MM.1S (cell line): ENCODE measurements around the gene FAM81A.
"Not testable (repeated sequence)": the region's sequence is repeated elsewhere in the genome, so short reads cannot be mapped to it uniquely, and the experiment has no call there.

Source experiments
- DNase-seq: peaks from one replicate; pipeline ENCODE4 v3.0.0-alpha.2; 2015
- H2AFZ ChIP-seq: fragments of 300-600 bp; sonication (generic); 2 replicates; pipeline ENCODE4 v1.6.0; 2016; ENCODE audit warnings: antibody characterized with exemption, low read length
- H3F3A ChIP-seq: fragments of 300-600 bp; sonication (generic); 2 replicates; pipeline ENCODE4 v1.6.1; 2016; ENCODE audit warnings: mild to moderate bottlenecking, antibody characterized with exemption, low read length, moderate library complexity, mixed read lengths; ENCODE audit not compliant: insufficient read depth
- H3K27ac ChIP-seq: fragments of 300-600 bp; sonication (generic); 2 replicates; pipeline ENCODE4 v1.5.1; 2016; ENCODE audit warnings: mild to moderate bottlenecking, low read length
- H3K27me3 ChIP-seq: fragments of 300-600 bp; sonication (generic); replicated peaks from 2 replicates; pipeline ENCODE4 v1.6.0; 2016; ENCODE audit warnings: low read length; ENCODE audit not compliant: insufficient read depth
- H3K36me3 ChIP-seq: fragments of 300-600 bp; sonication (generic); replicated peaks from 2 replicates; pipeline ENCODE4 v1.6.1; 2016; ENCODE audit warnings: mild to moderate bottlenecking, low read length, mixed read lengths; ENCODE audit not compliant: insufficient read depth
- H3K4me1 ChIP-seq: fragments of 300-600 bp; sonication (generic); 2 replicates; pipeline ENCODE4 v1.6.1; 2016; ENCODE audit warnings: low read length, mixed read lengths
- H3K4me2 ChIP-seq: fragments of 300-600 bp; sonication (generic); 2 replicates; pipeline ENCODE4 v1.6.0; 2016; ENCODE audit warnings: low read depth, low read length
- H3K4me3 ChIP-seq: fragments of 300-600 bp; sonication (generic); 2 replicates; pipeline ENCODE4 v1.5.1; 2016; ENCODE audit warnings: low read length, mixed read lengths
- H3K79me2 ChIP-seq: fragments of 300-600 bp; sonication (generic); 2 replicates; pipeline ENCODE4 v1.6.1; 2016; ENCODE audit warnings: mixed run types, low read length, mixed read lengths
- H3K9ac ChIP-seq: fragments of 300-600 bp; sonication (generic); 2 replicates; pipeline ENCODE4 v1.6.1; 2016; ENCODE audit warnings: low read length, mixed read lengths
- H3K9me2 ChIP-seq: fragments of 300-600 bp; sonication (generic); replicated peaks from 2 replicates; pipeline ENCODE4 v1.6.1; 2016; ENCODE audit warnings: mild to moderate bottlenecking, low read length, mixed read lengths; ENCODE audit not compliant: insufficient read depth
- H3K9me3 ChIP-seq: fragments of 300-600 bp; sonication (generic); replicated peaks from 2 replicates; pipeline ENCODE4 v1.6.1; 2016; ENCODE audit warnings: mild to moderate bottlenecking, low read length, mixed read lengths; ENCODE audit not compliant: insufficient read depth
- H4K20me1 ChIP-seq: fragments of 300-600 bp; sonication (generic); 2 replicates; pipeline ENCODE4 v1.6.1; 2016; ENCODE audit warnings: mild to moderate bottlenecking, low read length, moderate library complexity, mixed read lengths; ENCODE audit not compliant: insufficient read depth
- EZH2 ChIP-seq: fragments of 300-600 bp; sonication (generic); optimal IDR thresholded peaks from 2 replicates; pipeline ENCODE3; 2017; ENCODE audit warnings: low read depth, mild to moderate bottlenecking, antibody characterized with exemption, low read length, mixed read lengths
- EZH2phosphoT487 ChIP-seq: fragments of 300-600 bp; sonication (generic); IDR thresholded peaks from 2 replicates; pipeline ENCODE4 v1.6.1; 2018; ENCODE audit warnings: antibody characterized with exemption, low read length
- TF ChIP-seq, protein P1 (sequence below): fragments of 300-600 bp; sonication (generic); IDR thresholded peaks from 2 replicates; pipeline ENCODE4 v1.5.1; 2016; ENCODE audit warnings: antibody characterized with exemption, low read length, mixed read lengths

FAM81A gene

GRCh38 chr15:59457103-59457502 lies 19.1 kb downstream of the FAM81A start:
- H3K36me3 ChIP-seq: no peaks in the 10 kb centered on the region
- H3K79me2 ChIP-seq: no peaks in the 10 kb centered on the region
- no peaks in the 10 kb centered on the region for H3K27me3 ChIP-seq
- no peaks in the 10 kb centered on the region for H3K9me3 ChIP-seq
- no peak overlapping the region for H2AFZ ChIP-seq
- no peaks in the 10 kb centered on the region for H3F3A ChIP-seq
- H3K4me1 ChIP-seq: no peaks in the 10 kb centered on the region
- H4K20me1 ChIP-seq: no peaks in the 10 kb centered on the region
- H3K27ac ChIP-seq: no peak overlapping the region
- no peak overlapping the region for H3K4me2 ChIP-seq
- no peak overlapping the region for H3K9ac ChIP-seq
- no peaks in the 10 kb centered on the region for H3K9me2 ChIP-seq
- TF ChIP-seq EZH2phosphoT487 (no peak), EZH2 (no peak)
- TF ChIP-seq, protein P1, sequence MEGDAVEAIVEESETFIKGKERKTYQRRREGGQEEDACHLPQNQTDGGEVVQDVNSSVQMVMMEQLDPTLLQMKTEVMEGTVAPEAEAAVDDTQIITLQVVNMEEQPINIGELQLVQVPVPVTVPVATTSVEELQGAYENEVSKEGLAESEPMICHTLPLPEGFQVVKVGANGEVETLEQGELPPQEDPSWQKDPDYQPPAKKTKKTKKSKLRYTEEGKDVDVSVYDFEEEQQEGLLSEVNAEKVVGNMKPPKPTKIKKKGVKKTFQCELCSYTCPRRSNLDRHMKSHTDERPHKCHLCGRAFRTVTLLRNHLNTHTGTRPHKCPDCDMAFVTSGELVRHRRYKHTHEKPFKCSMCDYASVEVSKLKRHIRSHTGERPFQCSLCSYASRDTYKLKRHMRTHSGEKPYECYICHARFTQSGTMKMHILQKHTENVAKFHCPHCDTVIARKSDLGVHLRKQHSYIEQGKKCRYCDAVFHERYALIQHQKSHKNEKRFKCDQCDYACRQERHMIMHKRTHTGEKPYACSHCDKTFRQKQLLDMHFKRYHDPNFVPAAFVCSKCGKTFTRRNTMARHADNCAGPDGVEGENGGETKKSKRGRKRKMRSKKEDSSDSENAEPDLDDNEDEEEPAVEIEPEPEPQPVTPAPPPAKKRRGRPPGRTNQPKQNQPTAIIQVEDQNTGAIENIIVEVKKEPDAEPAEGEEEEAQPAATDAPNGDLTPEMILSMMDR: no peak
- DNase-seq: no peak
- H3K4me3 ChIP-seq: no peak overlapping the region

- H3K9ac ChIP-seq: no peak overlapping the region
- H3K9me3 ChIP-seq: no peaks in the 10 kb centered on the region
- H3K4me1 ChIP-seq: no peaks in the 10 kb centered on the region
- no peaks in the 10 kb centered on the region for H3K9me2 ChIP-seq
- DNase-seq: no peak
- TF ChIP-seq EZH2phosphoT487 (no peak), EZH2 (no peak)
- TF ChIP-seq, protein P1: no peak
- H3K4me2 ChIP-seq: no peak overlapping the region
- H2AFZ ChIP-seq: no peak overlapping the region
- no peaks in the 10 kb centered on the region for H3K27me3 ChIP-seq
- H3K36me3 ChIP-seq: no peaks in the 10 kb centered on the region
- H3F3A ChIP-seq: no peaks in the 10 kb centered on the region
- no peak overlapping the region for H3K4me3 ChIP-seq
- H3K79me2 ChIP-seq: no peaks in the 10 kb centered on the region
- no peaks in the 10 kb centered on the region for H4K20me1 ChIP-seq
- no peak overlapping the region for H3K27ac ChIP-seq
Measured at GRCh38 chr15:59461521-59461920, 23.5 kb downstream of the FAM81A start.

- no peak for TF ChIP-seq EZH2
- TF ChIP-seq, protein P1: no peak
- no peak for TF ChIP-seq EZH2phosphoT487
- Histone ChIP-seq H3K4me3 (no peak overlapping the region), H3K36me3 (no peaks in the 10 kb centered on the region), H3K27me3 (no peaks in the 10 kb centered on the region), H3K9me2 (no peaks in the 10 kb centered on the region), H3K27ac (no peak overlapping the region), H3K4me1 (no peaks in the 10 kb centered on the region), H4K20me1 (no peaks in the 10 kb centered on the region), H3K9me3 (no peaks in the 10 kb centered on the region), H3K9ac (no peak overlapping the region), H2AFZ (no peak overlapping the region), H3F3A (no peaks in the 10 kb centered on the region), H3K79me2 (no peaks in the 10 kb centered on the region), H3K4me2 (no peak overlapping the region)
- DNase-seq: no peak
Measured at GRCh38 chr15:59473226-59473625, 35.2 kb downstream of the FAM81A start.

- H3F3A ChIP-seq, H3K9ac ChIP-seq, H2AFZ ChIP-seq, H4K20me1 ChIP-seq, H3K79me2 ChIP-seq, H3K9me2 ChIP-seq, H3K4me1 ChIP-seq, H3K27ac ChIP-seq, H3K9me3 ChIP-seq, H3K4me2 ChIP-seq, H3K27me3 ChIP-seq, H3K36me3 ChIP-seq, H3K4me3 ChIP-seq, DNase-seq: not testable (repeated sequence)
Measured at GRCh38 chr15:59475161-59475560, 37.2 kb downstream of the FAM81A start.
